NOMO-1 treated with DMSO at 0.1 percent for 48 hours (cell line): Measurements from ENCODE around the gene AFF4.
"Not testable (repeated sequence)": the region's sequence is repeated elsewhere in the genome, so short reads cannot be mapped to it uniquely, and the experiment has no call there.

Experiments used
- DNase-seq: peaks from one replicate; lab custom pipeline; 2025; ENCODE audit not compliant: unreplicated experiment; lab: John Stamatoyannopoulos, UW

The AFF4 gene

GRCh38 chr5:132963171-132964104, at the start of gene AFF4:
Gene AFF4 (minus strand): TSS chr5:132963634. CDS start chr5:132937189, 26,445 bp downstream.
- DNase-seq: peak; percentile 94

GRCh38 chr5:133008455-133008854, 45.0 kb upstream of the AFF4 start:
- not testable (repeated sequence) for DNase-seq

- DNase-seq: no peak
Measured at GRCh38 chr5:133006653-133007052, 43.2 kb upstream of the AFF4 start.

GRCh38 chr5:132999246-132999645, 35.8 kb upstream of the AFF4 start:
- no peak for DNase-seq

- DNase-seq: no peak
Measured at GRCh38 chr5:132998556-132998955, 35.1 kb upstream of the AFF4 start.

GRCh38 chr5:132996307-132996706, 32.9 kb upstream of the AFF4 start:
- DNase-seq: no peak

- no peak for DNase-seq
Measured at GRCh38 chr5:132987531-132988408, 24.3 kb upstream of the AFF4 start.

GRCh38 chr5:132982971-132983370, 19.5 kb upstream of the AFF4 start:
- DNase-seq: not testable (repeated sequence)

- DNase-seq: no peak
Measured at GRCh38 chr5:132981288-132981687, 17.9 kb upstream of the AFF4 start.

- no peak for DNase-seq
Measured at GRCh38 chr5:132979976-132980375, 16.5 kb upstream of the AFF4 start.

- DNase-seq: peak; percentile 78
Measured at GRCh38 chr5:132979367-132979940, 16.0 kb upstream of the AFF4 start.

- DNase-seq: no peak
Measured at GRCh38 chr5:132976852-132977251, 13.4 kb upstream of the AFF4 start.

GRCh38 chr5:132972436-132972828, 9.0 kb upstream of the AFF4 start:
- DNase-seq: not testable (repeated sequence)

GRCh38 chr5:132971483-132972435, 8.3 kb upstream of the AFF4 start:
- DNase-seq: no peak

GRCh38 chr5:132965120-132965519, 1.7 kb upstream of the AFF4 start:
- no peak for DNase-seq

- DNase-seq: peak; percentile 48
Measured at GRCh38 chr5:132962429-132963021, 909 bp downstream of the AFF4 start.

- no peak for DNase-seq
Measured at GRCh38 chr5:132961887-132962286, 1.5 kb downstream of the AFF4 start.

- DNase-seq: not testable (repeated sequence)
Measured at GRCh38 chr5:132961123-132961815, 2.2 kb downstream of the AFF4 start.

GRCh38 chr5:132956166-132956799, 7.2 kb downstream of the AFF4 start:
- not testable (repeated sequence) for DNase-seq
